ENCODE data around the gene ZDHHC20.
"Not testable (repeated sequence)": the region's sequence is repeated elsewhere in the genome, so short reads cannot be mapped to it uniquely, and the experiment has no call there.

The ZDHHC20 gene

GRCh38 chr13:21435231-21435630, 23.9 kb downstream of the ZDHHC20 start:
- no peak for DNase-seq

- no peak for DNase-seq
Observed at GRCh38 chr13:21434588-21434987, 24.5 kb downstream of the ZDHHC20 start.

GRCh38 chr13:21429211-21429610, 29.9 kb downstream of the ZDHHC20 start:
- DNase-seq, result no peak

GRCh38 chr13:21427741-21428140, 31.4 kb downstream of the ZDHHC20 start:
- DNase-seq, result no peak

GRCh38 chr13:21426238-21426637, 32.9 kb downstream of the ZDHHC20 start:
- DNase-seq, result no peak

GRCh38 chr13:21420706-21421105, 38.4 kb downstream of the ZDHHC20 start:
- DNase-seq, result no peak

- no peak for DNase-seq
Observed at GRCh38 chr13:21413013-21413412, 46.1 kb downstream of the ZDHHC20 start.

GRCh38 chr13:21410453-21410852, 48.6 kb downstream of the ZDHHC20 start:
- not testable (repeated sequence) for DNase-seq

GRCh38 chr13:21405309-21405708, 53.8 kb downstream of the ZDHHC20 start:
- no peak for DNase-seq

- no peak for DNase-seq
Observed at GRCh38 chr13:21402586-21403307, 56.4 kb downstream of the ZDHHC20 start.

- DNase-seq, result no peak
Observed at GRCh38 chr13:21399741-21400140, 59.4 kb downstream of the ZDHHC20 start.

- DNase-seq, result no peak
Observed at GRCh38 chr13:21395953-21396352, 63.1 kb downstream of the ZDHHC20 start.

GRCh38 chr13:21389124-21389523, 70.0 kb downstream of the ZDHHC20 start:
- no peak for DNase-seq

GRCh38 chr13:21385710-21386109, 73.4 kb downstream of the ZDHHC20 start:
- no peak for DNase-seq

- DNase-seq, result no peak
Observed at GRCh38 chr13:21383090-21383489, 76.0 kb downstream of the ZDHHC20 start.

- peak; percentile 82 for DNase-seq
Observed at GRCh38 chr13:21376998-21377985, 81.8 kb downstream of the ZDHHC20 start.

GRCh38 chr13:21372530-21372929, 86.6 kb downstream of the ZDHHC20 start:
- DNase-seq, result no peak

- DNase-seq, result no peak
Observed at GRCh38 chr13:21371011-21371410, 88.1 kb downstream of the ZDHHC20 start.

- no peak for DNase-seq
Observed at GRCh38 chr13:21365574-21365973, 93.5 kb downstream of the ZDHHC20 start.

GRCh38 chr13:21364916-21365315, 94.2 kb downstream of the ZDHHC20 start:
- DNase-seq, result peak; percentile 60

GRCh38 chr13:21364357-21364756, 94.7 kb downstream of the ZDHHC20 start:
- DNase-seq, result no peak

- DNase-seq, result peak; percentile 83
Observed at GRCh38 chr13:21362741-21363140, 96.4 kb downstream of the ZDHHC20 start.

GRCh38 chr13:21361706-21362105, 97.4 kb downstream of the ZDHHC20 start:
- DNase-seq, result no peak

GRCh38 chr13:21361123-21361522, 98.0 kb downstream of the ZDHHC20 start:
- DNase-seq, result no peak

Measured in hematopoietic multipotent progenitor cell treated with erythropoietin and hydrocortisone succinate and interleukin-3 and kit ligand, for 6 days (in vitro differentiated cells).